OCI-LY7 (cell line): ENCODE measurements around the gene MDFIC. TPM values are rescaled to one million over a fixed set of nuclear protein-coding genes. Genes with fewer than 3 reads are reported as not detected.

Experiments used
- BruUV-seq: library from RNA; stranded (reverse); fragments of 400-500 nt; replicated peaks from 2 replicates; lab custom pipeline; 2021; lab: Mats Ljungman, UMichigan
- CTCF ChIA-PET: fragments of 300-600 bp; sonication (Branson Sonifier 250); formaldehyde crosslinking; loops from one replicate; lab custom pipeline; 2022; ENCODE audit warnings: antibody characterized with exemption; ENCODE audit not compliant: unreplicated experiment; lab: Charles Lee
- POLR2A ChIA-PET: fragments of 300-600 bp; sonication (Branson Sonifier 250); formaldehyde crosslinking; loops from one replicate; lab custom pipeline; 2022; ENCODE audit warnings: antibody characterized with exemption; lab: Charles Lee
- DNase-seq: peaks from one replicate; pipeline ENCODE4 v3.0.0-alpha.2; 2015; ENCODE audit warnings: low spot score
- H2AFZ ChIP-seq: fragments of 200-600 bp; sonication (generic), shearing (Covaris generic); 2 replicates; pipeline ENCODE4 v1.6.1; 2014; ENCODE audit warnings: mild to moderate bottlenecking, antibody characterized with exemption, low read length, moderate library complexity
- H3K27ac ChIP-seq: fragments of 200-600 bp; sonication (generic); 2 replicates; pipeline ENCODE4 v1.5.1; 2014; ENCODE audit warnings: mixed run types, low read depth, mild to moderate bottlenecking, moderate library complexity, low read length, inconsistent platforms; ENCODE audit not compliant: poor library complexity, severe bottlenecking
- H3K36me3 ChIP-seq: fragments of 200-600 bp; sonication (generic); 2 replicates; pipeline ENCODE4 v1.6.1; 2014; ENCODE audit warnings: mild to moderate bottlenecking, antibody characterized with exemption, low read length, moderate library complexity, mixed read lengths; ENCODE audit not compliant: insufficient read depth
- H3K4me1 ChIP-seq: fragments of 200-600 bp; sonication (generic); 2 replicates; pipeline ENCODE4 v1.5.1; 2014; ENCODE audit warnings: mild to moderate bottlenecking, low read length; ENCODE audit not compliant: insufficient read depth, poor library complexity, severe bottlenecking
- H3K4me2 ChIP-seq: fragments of 200-600 bp; sonication (generic); 2 replicates; pipeline ENCODE4 v1.6.1; 2014; ENCODE audit warnings: mild to moderate bottlenecking, low read length
- H3K4me3 ChIP-seq: fragments of 200-600 bp; sonication (generic); 2 replicates; pipeline ENCODE4 v1.5.1; 2014; ENCODE audit warnings: mild to moderate bottlenecking, low read depth, low read length; ENCODE audit not compliant: poor library complexity, severe bottlenecking
- H3K79me2 ChIP-seq: fragments of 200-600 bp; sonication (generic); 2 replicates; pipeline ENCODE4 v1.6.1; 2016; ENCODE audit warnings: low read depth, mild to moderate bottlenecking, low read length, moderate library complexity, mixed read lengths; ENCODE audit not compliant: insufficient read depth
- H3K9me2 ChIP-seq: fragments of 200-600 bp; sonication (generic); 2 replicates; pipeline ENCODE4 v1.6.1; 2016; ENCODE audit warnings: mild to moderate bottlenecking, low read length, mixed read lengths; ENCODE audit not compliant: insufficient read depth
- H3K9me3 ChIP-seq: fragments of 200-600 bp; sonication (generic); 2 replicates; pipeline ENCODE4 v1.6.1; 2014; ENCODE audit warnings: mild to moderate bottlenecking, mixed run types, low read length, mixed read lengths
- H4K20me1 ChIP-seq: fragments of 200-600 bp; sonication (generic); 2 replicates; pipeline ENCODE4 v1.6.1; 2014; ENCODE audit warnings: mild to moderate bottlenecking, antibody characterized with exemption, low read length, moderate library complexity, mixed read lengths; ENCODE audit not compliant: insufficient read depth
- CTCF ChIP-seq: fragments of 200-600 bp; sonication (generic); conservative IDR thresholded peaks from 2 replicates; pipeline ENCODE4 v1.5.1; 2014; ENCODE audit warnings: mild to moderate bottlenecking, antibody characterized with exemption, low read length, moderate library complexity, mixed read lengths
- EZH2phosphoT487 ChIP-seq: fragments of 200-600 bp; sonication (generic); IDR thresholded peaks from 2 replicates; pipeline ENCODE4 v1.6.1; 2018; ENCODE audit warnings: low read depth, borderline replicate concordance, mild to moderate bottlenecking, mixed run types, antibody characterized with exemption, low read length, moderate library complexity, mixed read lengths
- intact Hi-C: fragments of 100-400 bp; cut with micrococcal nuclease; formaldehyde crosslinking; loops from one replicate; pipeline ENCODE4 v1.10.0; 2022; ENCODE audit not compliant: unreplicated experiment
- total RNA-seq, 2 experiments: library from RNA; depleted of rRNA in 1 of 2; stranded (reverse); fragments of >200 nt in 1 of 2; shearing (Covaris generic) in 1 of 2; gene quantifications; 2 replicates each; pipeline ENCODE4 v1.2.3, GENCODE V29; 2014 to 2022

MDFIC gene
- total RNA-seq, 2 experiments from 2014 or later, result not detected

- Histone ChIP-seq H3K27ac (no peak overlapping the region), H3K4me2 (no peak overlapping the region), H3K9me3 (no peaks in the 10 kb centered on the region), H3K4me3 (no peak overlapping the region), H3K79me2 (no peaks in the 10 kb centered on the region), H3K9me2 (no peaks in the 10 kb centered on the region), H4K20me1 (no peaks in the 10 kb centered on the region), H3K36me3 (no peaks in the 10 kb centered on the region), H2AFZ (no peak overlapping the region), H3K4me1 (no peaks in the 10 kb centered on the region)
- POLR2A ChIA-PET, result interaction anchor here (0.7 kb wide), 1 partner anchor 32 kb away, joined by 3 read pairs; no protein-coding TSS in a partner anchor
- intact Hi-C loops, result no loop called here
- CTCF ChIA-PET, result no interaction called here
- no TSS peak for BruUV-seq
- DNase-seq, result no peak
- TF ChIP-seq EZH2phosphoT487 (no peak), CTCF (no peak)
Observed at GRCh38 chr7:115056019-115056418, 134.1 kb downstream of the MDFIC start.

- no peak overlapping the region for H2AFZ ChIP-seq
- H3K9me2 ChIP-seq, result no peaks in the 10 kb centered on the region
- H3K36me3 ChIP-seq, result no peaks in the 10 kb centered on the region
- no peak for DNase-seq
- no peaks in the 10 kb centered on the region for H3K9me3 ChIP-seq
- H3K4me2 ChIP-seq, result no peak overlapping the region
- intact Hi-C loops, result no loop called here
- no peak overlapping the region for H3K27ac ChIP-seq
- POLR2A ChIA-PET, result no interaction called here
- BruUV-seq, result no TSS peak
- H3K79me2 ChIP-seq, result no peaks in the 10 kb centered on the region
- H3K4me3 ChIP-seq, result no peak overlapping the region
- H3K4me1 ChIP-seq, result no peaks in the 10 kb centered on the region
- H4K20me1 ChIP-seq, result no peaks in the 10 kb centered on the region
- no peak for TF ChIP-seq CTCF
- TF ChIP-seq EZH2phosphoT487, result no peak
- CTCF ChIA-PET, result no interaction called here
Observed at GRCh38 chr7:115058726-115059125, 136.8 kb downstream of the MDFIC start.

GRCh38 chr7:115059321-115059720 lies 137.4 kb downstream of the MDFIC start:
- ChIA-PET POLR2A (no interaction called here), CTCF (no interaction called here)
- no peaks in the 10 kb centered on the region for H3K4me1 ChIP-seq
- H2AFZ ChIP-seq, result no peak overlapping the region
- H3K27ac ChIP-seq, result no peak overlapping the region
- H3K79me2 ChIP-seq, result no peaks in the 10 kb centered on the region
- H3K4me2 ChIP-seq, result no peak overlapping the region
- BruUV-seq, result no TSS peak
- TF ChIP-seq EZH2phosphoT487 (no peak), CTCF (no peak)
- H4K20me1 ChIP-seq, result no peaks in the 10 kb centered on the region
- intact Hi-C loops, result no loop called here
- DNase-seq, result no peak
- H3K4me3 ChIP-seq, result no peak overlapping the region
- H3K9me3 ChIP-seq, result no peaks in the 10 kb centered on the region
- no peaks in the 10 kb centered on the region for H3K36me3 ChIP-seq
- no peaks in the 10 kb centered on the region for H3K9me2 ChIP-seq
